Measurements from ENCODE around the gene RAE1.
"Not testable (repeated sequence)": the region's sequence is repeated elsewhere in the genome, so short reads cannot be mapped to it uniquely, and the experiment has no call there.

Gene RAE1

DNA sequence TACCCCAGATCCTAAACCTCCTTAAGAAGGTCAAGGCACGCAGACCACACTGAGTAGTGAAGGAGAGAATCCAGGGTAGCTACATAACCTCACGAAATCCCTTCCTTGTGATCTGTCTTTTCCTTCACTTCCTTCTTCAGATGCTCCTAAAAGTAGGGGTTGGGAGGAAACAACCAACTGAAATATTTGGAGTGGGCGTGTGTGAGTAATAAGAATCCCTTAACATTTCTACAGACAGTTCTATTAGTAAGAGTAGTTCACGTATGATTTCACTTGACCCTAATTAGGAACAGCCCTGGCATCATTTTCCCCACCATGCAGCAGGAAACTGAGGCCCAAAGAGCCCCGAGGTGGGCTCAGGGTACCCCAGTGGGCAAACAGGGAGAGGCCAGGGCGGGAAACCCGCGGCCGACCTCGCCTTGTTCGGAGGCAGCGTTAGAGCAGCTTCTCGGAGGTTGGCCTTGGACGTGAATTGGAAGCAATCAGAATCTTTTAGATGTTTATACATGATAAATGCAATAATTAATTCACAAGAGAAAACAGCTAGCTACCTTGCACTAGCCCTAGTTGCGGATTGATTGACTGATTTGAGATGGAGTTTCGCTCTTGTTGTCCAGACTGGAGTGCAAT lies 859 bp upstream of the RAE1 start:
- Histone ChIP-seq H3K27me3 (ENCODE audit: insufficient read depth, low read length, poor library complexity) (no peaks in the 10 kb centered on the region), H4K8ac (ENCODE audit: low read depth, low read length) (no peak overlapping the region), H3K79me1 (ENCODE audit: low read length) (peaks cover 18% of the 10 kb centered on the region), H2AK5ac (ENCODE audit: low read length) (no peak overlapping the region), H3K27ac (ENCODE audit: low read depth, low read length) (no peak overlapping the region), H2BK5ac (ENCODE audit: low read length) (no peak overlapping the region), H3K4me1 (ENCODE audit: control insufficient read depth, low read depth, low read length) (peaks cover 4% of the 10 kb centered on the region), H3K56ac (ENCODE audit: low read length) (no peak overlapping the region), H3K79me2 (ENCODE audit: control insufficient read depth, insufficient read depth, low read length) (peaks cover 26% of the 10 kb centered on the region), H3K4ac (ENCODE audit: low read depth, low read length) (peak overlapping the region; percentile 8), H2BK15ac (replicated peaks; ENCODE audit: low read depth) (no peak overlapping the region), H3K18ac (ENCODE audit: low read length) (no peak overlapping the region), H3K9ac (ENCODE audit: low read length) (no peak overlapping the region), H4K5ac (ENCODE audit: low read length) (no peak overlapping the region), H3K36me3 (ENCODE audit: control insufficient read depth, insufficient read depth, low read length) (peaks cover 3% of the 10 kb centered on the region), H2BK120ac (ENCODE audit: low read depth, low read length) (no peak overlapping the region), H3K23ac (ENCODE audit: low read length) (no peak overlapping the region), H3K4me3 (ENCODE audit: low read length) (no peak overlapping the region), H3K4me2 (ENCODE audit: low read length) (no peak overlapping the region)
- DNase-seq = no peak
- no CpG with 5 or more reads among the region's 16 CpGs for WGBS (ENCODE audit: extremely low coverage, insufficient coverage, low lambda C conversion rate)

DNA sequence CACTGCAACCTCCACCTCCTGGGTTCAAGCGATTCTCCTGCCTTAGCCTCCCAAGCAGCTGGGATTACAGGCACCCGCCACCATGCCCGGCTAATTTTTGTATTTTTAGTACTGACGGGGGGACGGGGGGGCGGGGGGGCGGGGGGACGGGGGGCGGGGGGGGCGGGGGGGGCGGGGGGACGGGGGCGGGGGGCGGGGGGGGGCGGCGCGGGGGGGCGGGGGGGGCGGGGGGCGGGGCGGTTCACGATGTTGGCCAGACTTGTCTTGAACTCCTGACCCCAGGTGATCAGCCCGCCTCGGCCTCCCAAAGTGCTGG lies 371 bp upstream of the RAE1 start:
- H4K8ac ChIP-seq (ENCODE audit: low read depth, low read length) = peak overlapping the region; percentile 95

DNA sequence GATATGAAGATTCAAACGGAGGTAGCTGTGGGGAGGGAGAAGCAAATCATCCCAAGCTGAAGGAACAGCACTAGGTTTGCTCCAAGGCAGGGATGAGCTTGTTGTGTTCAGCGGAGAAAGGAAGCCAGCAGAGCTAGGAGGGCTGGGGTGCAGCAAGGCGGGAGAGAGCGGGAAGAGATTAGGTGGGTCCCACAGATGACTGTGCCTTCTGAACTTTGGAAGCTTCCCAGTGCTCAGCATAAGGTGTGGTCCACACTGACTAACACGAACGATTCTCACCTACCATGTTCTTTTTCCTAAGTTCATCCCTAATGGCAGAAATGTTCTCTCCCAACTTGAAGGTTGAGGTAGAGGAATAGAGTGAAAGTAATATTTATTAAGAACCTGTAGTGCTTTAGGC lies 1.2 kb downstream of the RAE1 start:
- H4K8ac ChIP-seq (ENCODE audit: low read depth, low read length) = no peak overlapping the region
- H3K27me3 ChIP-seq (ENCODE audit: insufficient read depth, low read length, poor library complexity) = no peaks in the 10 kb centered on the region
- H3K56ac ChIP-seq (ENCODE audit: low read length) = no peak overlapping the region
- no peak overlapping the region for H4K5ac ChIP-seq (ENCODE audit: low read length)
- peak overlapping the region; percentile 5 for H3K9ac ChIP-seq (ENCODE audit: low read length)
- peaks cover 26% of the 10 kb centered on the region for H3K79me2 ChIP-seq (ENCODE audit: control insufficient read depth, insufficient read depth, low read length)
- DNase-seq = no peak
- H3K4ac ChIP-seq (ENCODE audit: low read depth, low read length) = no peak overlapping the region
- no peak overlapping the region for H3K23ac ChIP-seq (ENCODE audit: low read length)
- H2BK15ac ChIP-seq (replicated peaks; ENCODE audit: low read depth) = no peak overlapping the region
- peaks cover 18% of the 10 kb centered on the region for H3K79me1 ChIP-seq (ENCODE audit: low read length)
- no peak overlapping the region for H3K18ac ChIP-seq (ENCODE audit: low read length)
- no peak overlapping the region for H2AK5ac ChIP-seq (ENCODE audit: low read length)
- H3K4me1 ChIP-seq (ENCODE audit: control insufficient read depth, low read depth, low read length) = peaks cover 4% of the 10 kb centered on the region
- no CpG with 5 or more reads among the region's 6 CpGs for WGBS (ENCODE audit: extremely low coverage, insufficient coverage, low lambda C conversion rate)
- H3K4me3 ChIP-seq (ENCODE audit: low read length) = no peak overlapping the region
- no peak overlapping the region for H2BK120ac ChIP-seq (ENCODE audit: low read depth, low read length)
- H3K36me3 ChIP-seq (ENCODE audit: control insufficient read depth, insufficient read depth, low read length) = peaks cover 3% of the 10 kb centered on the region
- no peak overlapping the region for H3K27ac ChIP-seq (ENCODE audit: low read depth, low read length)
- H3K4me2 ChIP-seq (ENCODE audit: low read length) = peak overlapping the region; percentile 5
- no peak overlapping the region for H2BK5ac ChIP-seq (ENCODE audit: low read length)

More for the DNA sequence above, 371 bp upstream of the RAE1 start:
- H3K18ac ChIP-seq (ENCODE audit: low read length); H2BK15ac ChIP-seq (replicated peaks; ENCODE audit: low read depth); H3K4ac ChIP-seq (ENCODE audit: low read depth, low read length); H4K5ac ChIP-seq (ENCODE audit: low read length); H2BK120ac ChIP-seq (ENCODE audit: low read depth, low read length); DNase-seq; H3K27ac ChIP-seq (ENCODE audit: low read depth, low read length); H2AK5ac ChIP-seq (ENCODE audit: low read length); H2BK5ac ChIP-seq (ENCODE audit: low read length); H3K23ac ChIP-seq (ENCODE audit: low read length); H3K4me3 ChIP-seq (ENCODE audit: low read length); H3K36me3 ChIP-seq (ENCODE audit: control insufficient read depth, insufficient read depth, low read length); H3K27me3 ChIP-seq (ENCODE audit: insufficient read depth, low read length, poor library complexity); H3K4me1 ChIP-seq (ENCODE audit: control insufficient read depth, low read depth, low read length): not testable (repeated sequence)
- Histone ChIP-seq H3K56ac (ENCODE audit: low read length) (peak overlapping the region; percentile 89), H3K9ac (ENCODE audit: low read length) (peak overlapping the region; percentile 94), H3K4me2 (ENCODE audit: low read length) (peak overlapping the region; percentile 62), H3K79me2 (ENCODE audit: control insufficient read depth, insufficient read depth, low read length) (peaks cover 26% of the 10 kb centered on the region), H3K79me1 (ENCODE audit: low read length) (peaks cover 18% of the 10 kb centered on the region)
- WGBS (ENCODE audit: extremely low coverage, insufficient coverage, low lambda C conversion rate) = no CpG with 5 or more reads among the region's 24 CpGs

DNA sequence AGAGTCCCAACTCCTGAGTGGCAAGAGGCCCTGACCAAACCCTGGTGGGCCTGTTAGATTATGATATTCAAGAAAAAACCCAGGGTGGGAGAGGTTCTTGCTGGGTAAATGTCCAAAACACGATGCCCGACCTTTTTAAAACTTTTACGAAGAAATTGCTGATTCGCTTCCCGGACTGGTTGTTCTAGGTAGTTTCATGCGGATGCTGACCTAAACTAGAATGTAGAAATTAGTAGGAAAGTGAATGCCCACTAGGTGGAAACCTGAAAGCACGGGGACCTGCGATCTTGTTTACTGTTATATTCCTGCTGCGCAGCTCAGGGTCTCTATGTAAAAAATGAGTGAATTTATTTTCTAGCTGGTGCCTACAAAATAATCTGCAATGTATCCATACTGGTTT lies 2.3 kb downstream of the RAE1 start:
- Histone ChIP-seq H2AK5ac (ENCODE audit: low read length) (no peak overlapping the region), H3K4me3 (ENCODE audit: low read length) (no peak overlapping the region), H4K8ac (ENCODE audit: low read depth, low read length) (no peak overlapping the region), H3K79me2 (ENCODE audit: control insufficient read depth, insufficient read depth, low read length) (peaks cover 26% of the 10 kb centered on the region), H4K5ac (ENCODE audit: low read length) (no peak overlapping the region), H3K4me1 (ENCODE audit: control insufficient read depth, low read depth, low read length) (peaks cover 4% of the 10 kb centered on the region), H3K23ac (ENCODE audit: low read length) (no peak overlapping the region), H3K4me2 (ENCODE audit: low read length) (no peak overlapping the region), H3K9ac (ENCODE audit: low read length) (no peak overlapping the region), H3K4ac (ENCODE audit: low read depth, low read length) (no peak overlapping the region), H3K27me3 (ENCODE audit: insufficient read depth, low read length, poor library complexity) (no peaks in the 10 kb centered on the region), H2BK120ac (ENCODE audit: low read depth, low read length) (no peak overlapping the region), H3K56ac (ENCODE audit: low read length) (no peak overlapping the region), H2BK15ac (replicated peaks; ENCODE audit: low read depth) (no peak overlapping the region), H3K36me3 (ENCODE audit: control insufficient read depth, insufficient read depth, low read length) (peaks cover 3% of the 10 kb centered on the region), H3K27ac (ENCODE audit: low read depth, low read length) (no peak overlapping the region), H3K79me1 (ENCODE audit: low read length) (peaks cover 18% of the 10 kb centered on the region), H3K18ac (ENCODE audit: low read length) (no peak overlapping the region), H2BK5ac (ENCODE audit: low read length) (no peak overlapping the region)
- no CpG with 5 or more reads among the region's 9 CpGs for whole genome bisulfite sequencing (ENCODE audit: extremely low coverage, insufficient coverage, low lambda C conversion rate)
- DNase-seq = no peak

DNA sequence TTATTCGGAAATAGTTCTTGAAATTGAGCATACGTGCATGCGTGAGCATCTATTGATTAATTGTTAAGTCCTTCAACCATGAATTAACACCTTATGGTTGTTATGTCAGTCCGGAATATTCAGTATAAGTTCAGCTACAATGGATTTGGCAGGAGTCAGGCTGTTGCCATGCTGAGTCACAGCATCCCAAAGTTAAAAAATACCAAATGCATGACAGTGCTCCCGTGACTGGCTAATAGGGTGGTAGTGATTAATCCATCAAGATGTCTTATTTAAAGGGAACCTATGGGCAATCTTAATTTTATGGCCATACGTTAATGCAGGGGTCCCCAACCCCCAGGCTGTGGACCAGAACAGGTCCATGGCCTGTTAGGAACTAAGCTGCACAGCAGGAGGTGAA lies 10.5 kb downstream of the RAE1 start:
- no peak overlapping the region for H3K56ac ChIP-seq (ENCODE audit: low read length)
- no peak overlapping the region for H4K8ac ChIP-seq (ENCODE audit: low read depth, low read length)
- no peak overlapping the region for H2AK5ac ChIP-seq (ENCODE audit: low read length)
- no peak overlapping the region for H4K5ac ChIP-seq (ENCODE audit: low read length)
- H3K4me2 ChIP-seq (ENCODE audit: low read length) = no peak overlapping the region
- H3K18ac ChIP-seq (ENCODE audit: low read length) = no peak overlapping the region
- H2BK5ac ChIP-seq (ENCODE audit: low read length) = no peak overlapping the region
- H2BK15ac ChIP-seq (replicated peaks; ENCODE audit: low read depth) = no peak overlapping the region
- H3K4me1 ChIP-seq (ENCODE audit: control insufficient read depth, low read depth, low read length) = no peaks in the 10 kb centered on the region
- peaks cover 8% of the 10 kb centered on the region for H3K79me1 ChIP-seq (ENCODE audit: low read length)
- DNase-seq = peak; percentile 16
- no peak overlapping the region for H3K23ac ChIP-seq (ENCODE audit: low read length)
- peaks cover 4% of the 10 kb centered on the region for H3K79me2 ChIP-seq (ENCODE audit: control insufficient read depth, insufficient read depth, low read length)
- no peak overlapping the region for H3K4ac ChIP-seq (ENCODE audit: low read depth, low read length)
- no CpG with 5 or more reads among the region's 6 CpGs for WGBS (ENCODE audit: extremely low coverage, insufficient coverage, low lambda C conversion rate)
- H3K27me3 ChIP-seq (ENCODE audit: insufficient read depth, low read length, poor library complexity) = no peaks in the 10 kb centered on the region
- peaks cover 8% of the 10 kb centered on the region for H3K36me3 ChIP-seq (ENCODE audit: control insufficient read depth, insufficient read depth, low read length)
- H3K27ac ChIP-seq (ENCODE audit: low read depth, low read length) = no peak overlapping the region
- no peak overlapping the region for H3K9ac ChIP-seq (ENCODE audit: low read length)
- H2BK120ac ChIP-seq (ENCODE audit: low read depth, low read length) = no peak overlapping the region
- no peak overlapping the region for H3K4me3 ChIP-seq (ENCODE audit: low read length)

DNA sequence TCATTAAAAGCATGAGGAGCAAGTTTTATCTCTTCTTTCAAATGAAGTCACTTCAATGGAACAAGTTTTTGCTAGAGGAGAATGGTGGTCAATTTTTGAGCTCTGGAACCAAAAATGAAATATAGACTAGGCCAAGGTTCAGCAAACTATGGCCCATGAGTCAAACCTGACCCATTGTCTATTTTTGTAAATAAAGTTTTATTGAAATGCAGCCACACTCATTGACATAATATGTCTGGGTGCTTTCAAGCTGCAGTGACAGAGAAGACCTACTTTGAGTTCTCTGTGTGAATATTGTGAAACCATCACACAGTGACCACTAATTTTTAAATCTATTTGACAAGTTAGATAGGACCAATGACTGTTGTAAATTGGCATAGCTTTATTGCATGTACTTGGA lies 13.4 kb downstream of the RAE1 start:
- Histone ChIP-seq H3K4me1 (ENCODE audit: control insufficient read depth, low read depth, low read length) (no peaks in the 10 kb centered on the region), H2BK5ac (ENCODE audit: low read length) (no peak overlapping the region), H3K79me2 (ENCODE audit: control insufficient read depth, insufficient read depth, low read length) (peaks cover 4% of the 10 kb centered on the region), H3K79me1 (ENCODE audit: low read length) (peaks cover 8% of the 10 kb centered on the region), H3K9ac (ENCODE audit: low read length) (no peak overlapping the region), H3K18ac (ENCODE audit: low read length) (no peak overlapping the region), H2BK120ac (ENCODE audit: low read depth, low read length) (no peak overlapping the region), H4K8ac (ENCODE audit: low read depth, low read length) (no peak overlapping the region), H3K27ac (ENCODE audit: low read depth, low read length) (no peak overlapping the region), H2AK5ac (ENCODE audit: low read length) (no peak overlapping the region), H2BK15ac (replicated peaks; ENCODE audit: low read depth) (no peak overlapping the region), H3K4ac (ENCODE audit: low read depth, low read length) (no peak overlapping the region), H3K27me3 (ENCODE audit: insufficient read depth, low read length, poor library complexity) (no peaks in the 10 kb centered on the region), H3K4me2 (ENCODE audit: low read length) (no peak overlapping the region), H3K4me3 (ENCODE audit: low read length) (no peak overlapping the region), H4K5ac (ENCODE audit: low read length) (no peak overlapping the region), H3K56ac (ENCODE audit: low read length) (no peak overlapping the region), H3K23ac (ENCODE audit: low read length) (no peak overlapping the region), H3K36me3 (ENCODE audit: control insufficient read depth, insufficient read depth, low read length) (peaks cover 13% of the 10 kb centered on the region)
- no peak for DNase-seq
